Measurements from ENCODE around the gene MAP10.
"Not testable (repeated sequence)": the region's sequence is repeated elsewhere in the genome, so short reads cannot be mapped to it uniquely, and the experiment has no call there.

Gene MAP10

GRCh38 chr1:232805269-232806185 lies at the start of gene MAP10:
MAP10 (plus strand) TSS chr1:232805416; CDS start chr1:232805450, 34 bp downstream.
- DNase-seq (ENCODE audit: insufficient read length, low spot score) (peak; percentile 85), FAIRE-seq (peak; percentile 91)

DNA sequence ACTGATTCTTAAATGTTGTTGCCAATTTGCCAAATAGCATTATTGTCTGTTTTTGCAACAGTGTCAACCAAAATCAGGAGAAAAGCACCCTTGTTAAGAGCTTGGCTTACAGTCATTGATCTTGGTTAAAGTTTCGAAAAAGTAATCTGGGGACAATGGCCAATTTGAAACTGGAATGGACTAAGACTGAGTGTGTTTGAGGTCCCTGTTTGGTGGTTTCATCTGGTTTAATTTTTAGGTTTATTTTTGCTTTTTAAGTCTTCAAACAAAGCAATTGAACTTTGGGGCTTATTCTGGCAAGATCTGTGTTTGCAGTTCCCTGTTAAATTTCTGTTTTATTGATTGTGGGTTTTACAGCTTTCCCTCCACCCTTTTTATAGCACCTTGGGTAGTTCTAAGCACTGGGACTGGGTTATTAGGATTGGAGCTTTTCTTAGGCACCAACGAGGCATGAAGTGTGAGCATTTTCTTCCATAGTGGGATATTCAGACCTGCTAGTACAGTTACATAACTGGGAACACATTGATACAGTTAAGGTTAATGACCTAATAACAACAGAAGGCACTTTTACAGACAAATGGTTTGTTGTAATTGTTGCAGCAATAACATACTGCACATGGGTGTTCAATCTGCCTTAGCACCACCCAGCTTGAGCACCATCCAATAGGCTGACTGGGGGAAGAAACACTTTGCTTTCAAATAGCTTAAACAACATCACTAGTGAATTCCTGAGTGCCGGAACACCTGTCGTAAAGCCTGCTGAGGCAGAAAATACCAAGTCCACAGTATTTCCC lies 40.6 kb upstream of the MAP10 start:
- FAIRE-seq (no peak), DNase-seq (ENCODE audit: insufficient read length, low spot score) (no peak)

DNA sequence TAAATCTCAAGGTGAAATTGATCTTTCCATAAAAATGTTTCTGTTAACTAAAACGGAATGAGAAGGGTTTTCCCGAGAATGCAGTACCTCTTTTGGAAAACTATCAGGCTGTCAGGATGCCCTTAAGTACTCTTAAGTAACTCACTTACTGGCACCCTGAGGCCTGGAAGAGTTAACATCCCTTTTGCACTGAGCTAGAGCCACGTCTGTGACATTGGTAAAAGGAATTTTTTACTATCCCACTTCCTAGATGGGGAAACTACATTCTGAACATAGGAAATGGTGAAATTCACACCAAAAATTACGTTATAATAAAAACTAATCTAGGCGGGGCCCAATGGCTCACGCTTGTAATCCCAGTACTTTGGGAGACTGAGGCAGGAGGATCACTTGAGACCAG lies 39.7 kb upstream of the MAP10 start:
- DNase-seq (ENCODE audit: insufficient read length, low spot score): no peak
- no peak for FAIRE-seq

DNA sequence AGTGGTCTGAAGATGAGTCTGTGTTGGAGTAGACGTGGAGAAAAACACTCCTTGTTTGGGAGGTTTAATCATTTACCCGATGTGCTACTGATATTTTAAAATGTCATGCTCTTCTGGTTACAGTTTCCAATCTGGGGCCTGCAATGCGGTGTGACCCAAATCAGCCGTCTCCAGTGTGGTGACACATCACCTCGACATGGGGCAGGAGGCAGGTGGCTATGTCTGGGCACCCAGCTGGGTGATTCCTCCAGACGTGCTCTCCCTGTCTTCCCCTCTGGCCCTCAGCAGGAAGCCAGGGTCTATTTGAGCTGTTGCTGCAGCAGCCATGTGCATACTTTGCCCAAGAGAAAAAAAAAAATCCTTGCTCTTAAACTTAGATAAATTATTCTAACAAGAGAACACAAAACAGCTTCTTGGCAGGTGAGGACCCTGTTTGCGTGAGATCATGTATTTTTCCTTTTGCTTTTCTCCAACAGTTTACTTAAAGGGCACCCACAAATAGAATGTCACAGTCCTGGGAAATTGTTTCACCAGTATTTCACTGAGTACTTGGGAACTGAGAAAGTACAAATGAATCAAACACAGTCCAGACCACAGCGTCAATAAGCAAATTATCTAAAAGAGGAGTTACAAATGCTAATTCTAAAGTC lies 38.9 kb upstream of the MAP10 start:
- no peak for FAIRE-seq
- DNase-seq (ENCODE audit: insufficient read length, low spot score): no peak

- DNase-seq (ENCODE audit: insufficient read length, low spot score): no peak
- FAIRE-seq: no peak
Observed at GRCh38 chr1:232766904-232767303, 38.3 kb upstream of the MAP10 start.

DNA sequence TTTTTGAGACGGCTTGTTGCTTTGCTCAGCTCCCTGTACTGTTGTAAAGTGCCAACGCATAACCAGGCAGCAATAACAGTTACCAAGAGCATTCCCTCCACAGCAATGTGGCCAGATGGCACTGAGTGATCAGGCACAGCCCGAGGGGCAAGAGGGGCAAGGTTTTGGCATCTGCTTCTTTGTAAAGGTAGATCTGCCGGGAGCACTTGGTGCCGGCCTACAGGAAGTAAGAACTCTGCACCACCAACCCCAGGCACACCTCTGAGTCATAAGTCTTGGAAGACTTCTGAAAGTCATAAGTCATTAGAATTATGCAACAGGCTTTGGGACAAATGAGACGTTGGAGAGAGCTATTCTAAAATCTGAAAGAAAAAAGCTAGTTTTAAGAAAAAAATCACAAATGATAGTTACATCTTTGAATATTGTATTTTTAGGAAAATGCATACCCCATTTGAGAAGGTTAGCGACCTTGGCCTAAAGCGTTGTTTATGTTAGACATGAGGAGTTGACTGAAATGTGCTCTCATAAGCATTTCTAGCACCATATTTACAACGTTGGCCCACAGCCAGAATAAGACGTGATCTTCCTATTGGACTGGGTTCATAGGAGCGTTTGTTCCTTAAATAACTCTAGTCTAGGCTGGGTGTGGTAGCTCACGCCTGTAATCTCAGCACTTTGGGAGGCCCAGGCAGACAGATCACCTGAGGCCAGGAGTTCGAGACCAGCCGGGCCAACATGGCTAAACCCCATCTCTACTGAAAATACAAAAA lies 37.7 kb upstream of the MAP10 start:
- FAIRE-seq: no peak
- no peak for DNase-seq (ENCODE audit: insufficient read length, low spot score)

DNA sequence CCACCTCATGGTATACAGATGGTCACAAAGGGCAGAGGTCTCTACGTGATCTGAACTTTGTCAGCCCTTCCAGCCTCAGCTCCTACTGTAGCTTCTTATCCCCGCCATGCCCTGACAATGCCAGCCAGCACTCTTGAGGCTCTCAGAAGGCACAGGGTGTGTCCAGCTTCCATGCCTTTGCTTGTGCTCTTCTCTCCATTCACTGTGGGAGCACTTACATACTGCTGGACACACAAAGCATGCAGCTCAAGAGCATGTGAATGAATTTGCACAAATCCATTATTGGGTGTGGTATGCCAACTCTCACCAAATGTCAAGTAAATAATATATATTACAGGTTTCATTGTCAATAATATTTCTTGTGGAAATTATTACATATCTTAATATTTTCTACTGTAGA lies 36.4 kb upstream of the MAP10 start:
- FAIRE-seq (no peak), DNase-seq (ENCODE audit: insufficient read length, low spot score) (no peak)

GRCh38 chr1:232769733-232770132 lies 35.5 kb upstream of the MAP10 start:
- DNase-seq (ENCODE audit: insufficient read length, low spot score): no peak
- no peak for FAIRE-seq

DNA sequence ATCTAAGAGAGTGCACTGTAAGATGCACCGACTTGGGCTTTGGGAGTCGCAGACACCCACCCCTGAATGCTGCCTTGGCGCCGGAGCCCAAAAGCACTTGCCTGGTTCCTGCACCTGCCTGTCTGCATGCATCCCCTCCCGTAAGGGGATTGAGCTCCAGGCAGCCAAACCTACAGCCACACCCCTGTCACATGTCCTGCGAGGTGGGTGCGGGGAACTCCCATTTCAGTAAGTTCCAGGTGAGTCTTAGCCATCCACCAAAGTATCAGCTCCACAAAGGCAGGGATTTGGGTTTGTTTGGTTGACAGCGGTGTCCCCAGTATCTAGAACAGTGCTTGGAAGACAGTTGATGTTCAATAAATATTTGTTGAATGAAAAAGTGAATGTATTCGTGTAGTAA lies 31.5 kb upstream of the MAP10 start:
- DNase-seq (ENCODE audit: insufficient read length, low spot score) (no peak), FAIRE-seq (no peak)

DNA sequence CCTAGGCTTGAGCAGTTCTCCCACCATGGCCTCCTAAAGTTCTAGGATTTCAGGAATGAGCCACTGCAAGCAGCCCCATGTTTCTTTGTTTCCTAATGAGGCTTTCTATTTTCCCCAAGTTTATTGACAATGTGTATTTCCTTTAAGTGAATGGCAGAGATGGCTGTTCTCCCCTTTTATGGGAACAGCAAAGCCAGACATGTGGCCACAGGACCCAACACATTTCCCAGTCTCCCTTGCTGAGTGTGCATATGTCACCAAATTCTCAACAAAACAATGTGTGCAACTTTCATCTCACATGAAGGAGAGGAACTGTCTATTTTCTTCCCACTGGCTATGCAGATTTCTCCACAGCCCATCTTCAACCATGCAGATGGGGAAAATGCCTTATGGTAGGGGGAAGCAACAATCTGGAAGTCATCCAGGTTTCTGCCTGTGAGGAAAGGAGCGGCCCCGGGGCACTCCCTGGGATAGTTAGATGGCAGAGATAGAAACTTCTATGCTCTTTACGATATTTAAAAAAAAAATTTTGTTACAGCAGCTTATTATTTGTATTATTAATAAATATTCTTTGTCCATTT lies 28.6 kb upstream of the MAP10 start:
- FAIRE-seq (no peak), DNase-seq (ENCODE audit: insufficient read length, low spot score) (no peak)

DNA sequence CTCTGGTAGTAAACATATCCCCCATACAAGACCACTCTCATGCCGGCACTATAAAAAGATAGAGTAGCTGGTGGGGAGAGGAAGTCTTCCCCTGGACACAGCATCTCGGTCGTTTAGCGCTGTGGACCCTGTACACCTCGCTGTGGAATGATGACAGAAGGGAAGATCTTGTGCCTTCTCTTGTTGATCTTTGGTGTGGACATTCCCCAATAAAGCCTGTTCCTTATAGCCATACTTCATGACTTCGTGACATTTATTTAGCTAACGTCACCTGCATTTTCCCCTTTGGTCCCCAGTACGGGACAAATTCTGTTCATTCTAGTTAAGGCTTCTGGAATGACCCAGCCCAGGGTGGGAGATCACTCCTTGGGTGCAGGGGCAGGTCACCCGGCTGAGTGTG lies 24.9 kb upstream of the MAP10 start:
- FAIRE-seq: no peak
- no peak for DNase-seq (ENCODE audit: insufficient read length, low spot score)

- FAIRE-seq (no peak), DNase-seq (ENCODE audit: insufficient read length, low spot score) (no peak)
Observed at GRCh38 chr1:232784794-232785193, 20.4 kb upstream of the MAP10 start.

GRCh38 chr1:232785630-232786029 lies 19.6 kb upstream of the MAP10 start:
- DNase-seq (ENCODE audit: insufficient read length, low spot score); FAIRE-seq: not testable (repeated sequence)

- DNase-seq (ENCODE audit: insufficient read length, low spot score) (no peak), FAIRE-seq (no peak)
Observed at GRCh38 chr1:232786845-232787455, 18.3 kb upstream of the MAP10 start.

DNA sequence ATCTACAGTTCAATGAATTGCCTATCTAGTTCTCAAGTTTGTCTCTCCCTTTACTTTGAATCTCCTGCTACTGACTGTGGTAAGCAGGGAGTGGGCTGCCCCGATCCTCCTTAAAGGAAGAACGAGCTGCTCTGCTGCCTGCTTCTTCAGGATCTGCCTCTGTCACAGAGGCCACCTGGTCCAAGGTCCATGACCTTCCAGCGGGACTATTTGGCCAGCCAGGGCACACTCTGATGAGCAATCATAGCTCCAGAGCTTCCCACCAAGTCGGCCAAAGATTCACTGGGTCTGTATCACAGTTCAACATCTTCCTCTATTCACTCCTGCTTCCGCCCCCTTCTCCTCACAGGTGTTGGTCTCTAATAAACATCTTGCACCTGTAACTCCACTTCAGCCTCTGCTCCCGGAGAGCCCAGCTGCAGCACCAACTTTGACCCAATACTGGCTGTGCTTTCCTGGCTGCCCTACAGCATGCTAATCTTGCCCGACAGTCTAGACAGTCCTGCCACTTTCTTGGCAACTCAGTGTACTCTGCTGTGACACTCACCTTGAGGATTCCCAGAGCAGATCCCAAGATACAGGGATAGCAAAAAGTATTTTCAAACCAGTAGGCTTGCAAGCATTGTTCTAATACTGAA lies 16.9 kb upstream of the MAP10 start:
- FAIRE-seq (no peak), DNase-seq (ENCODE audit: insufficient read length, low spot score) (no peak)

GRCh38 chr1:232789651-232790050 lies 15.6 kb upstream of the MAP10 start:
- FAIRE-seq (no peak), DNase-seq (ENCODE audit: insufficient read length, low spot score) (no peak)

GRCh38 chr1:232792949-232793348 lies 12.3 kb upstream of the MAP10 start:
- no peak for FAIRE-seq
- no peak for DNase-seq (ENCODE audit: insufficient read length, low spot score)

DNA sequence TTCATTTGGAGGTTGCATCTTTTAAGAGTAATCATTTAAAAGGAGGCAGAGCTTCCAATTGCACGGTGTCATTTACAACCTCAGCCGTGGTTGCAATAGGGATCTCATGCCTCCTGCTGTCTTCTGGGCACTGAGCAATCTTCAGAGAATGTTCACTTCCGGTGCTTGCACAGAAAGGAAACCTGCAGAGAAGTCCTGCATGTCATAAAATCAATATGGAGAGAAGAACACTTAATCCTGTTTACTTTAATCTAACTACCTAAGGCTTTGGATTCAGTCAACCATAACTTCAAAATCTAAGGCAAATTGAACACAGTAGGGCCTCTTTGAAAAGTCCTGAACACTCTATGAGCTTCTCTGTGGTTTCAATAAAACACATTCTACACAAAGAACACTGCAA lies 11.3 kb upstream of the MAP10 start:
- FAIRE-seq (no peak), DNase-seq (ENCODE audit: insufficient read length, low spot score) (no peak)

DNA sequence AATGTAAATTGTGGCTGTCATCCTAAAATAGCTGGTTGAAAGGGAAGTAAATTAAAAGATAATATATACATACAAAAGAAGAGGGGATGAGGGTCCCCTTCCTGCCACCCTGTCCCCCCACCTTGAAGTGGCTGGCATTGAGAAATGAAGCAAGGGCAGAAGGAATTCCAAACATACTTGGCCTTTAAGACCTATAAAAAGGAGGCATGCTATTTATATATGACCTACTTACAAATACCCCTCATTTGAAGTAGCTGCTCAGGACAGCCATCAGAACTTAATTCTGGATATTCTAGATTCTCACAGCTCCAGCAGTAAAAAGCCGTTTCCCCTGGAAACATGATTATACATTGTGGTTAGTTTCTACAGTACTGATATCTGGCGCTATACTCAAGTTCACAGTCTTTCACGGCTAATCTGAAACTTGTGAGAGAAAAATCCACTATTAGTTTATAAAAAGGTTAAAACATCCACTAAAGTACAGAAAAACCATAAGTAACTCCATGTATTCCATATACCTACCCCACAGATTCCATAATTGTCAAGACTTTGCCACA lies 9.6 kb upstream of the MAP10 start:
- DNase-seq (ENCODE audit: insufficient read length, low spot score): no peak
- no peak for FAIRE-seq
